Kidney epithelial cell (primary cell): ENCODE results near the gene RHEB. TPM values are rescaled to one million over a fixed set of nuclear protein-coding genes. Genes with fewer than 3 reads are reported as not detected.

Experiments
- DNase-seq: peaks from one replicate; pipeline ENCODE4 v3.0.0-alpha.2; 2010; ENCODE audit warnings: low read depth
- H3K27me3 ChIP-seq: 2 replicates; pipeline ENCODE4 v1.6.0; 2011; ENCODE audit warnings: low read length; ENCODE audit not compliant: control insufficient read depth, insufficient read depth
- H3K36me3 ChIP-seq: 2 replicates; pipeline ENCODE4 v1.5.1; 2011; ENCODE audit warnings: low read length; ENCODE audit not compliant: control insufficient read depth, insufficient read depth
- H3K4me3 ChIP-seq: 2 replicates; pipeline ENCODE4 v1.5.1; 2011; ENCODE audit warnings: low read depth, mild to moderate bottlenecking, control low read depth, low read length
- total RNA-seq: library from RNA; depleted of rRNA; stranded (reverse); fragments of >200 nt; gene quantifications from 2 replicates; pipeline ENCODE4 v1.2.3, GENCODE V29; 2015
- TF ChIP-seq, protein P1 (sequence below): IDR thresholded peaks from 2 replicates; pipeline ENCODE4 v1.5.1; 2011; ENCODE audit warnings: mild to moderate bottlenecking, moderate library complexity, low read length, control low read depth, inconsistent platforms; ENCODE audit not compliant: insufficient read depth, poor library complexity, severe bottlenecking

The RHEB gene
- total RNA-seq, 1 donor from 2014 or later = 139 TPM

DNA sequence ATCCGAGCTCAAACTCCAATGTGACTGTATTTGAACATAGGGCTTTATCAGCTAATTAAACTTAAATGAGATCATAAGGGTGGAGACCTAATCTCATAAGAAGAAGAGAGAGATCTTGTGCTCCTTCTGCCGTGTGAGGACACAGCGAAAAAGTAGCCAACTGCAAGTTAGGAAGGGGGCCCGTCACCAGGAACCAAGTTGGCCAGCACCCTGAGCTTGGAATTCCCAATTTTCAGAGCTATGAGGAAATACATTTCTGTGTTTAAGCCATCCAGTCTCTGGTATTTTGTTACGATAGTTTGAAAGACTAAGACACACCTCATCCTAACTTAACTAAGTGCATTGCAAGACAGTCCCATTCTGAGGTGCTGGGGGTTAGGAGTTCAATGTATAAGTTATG is 95.8 kb downstream of the RHEB start:
- DNase-seq = no peak
- Histone ChIP-seq H3K36me3 (no peaks in the 10 kb centered on the region), H3K27me3 (no peaks in the 10 kb centered on the region), H3K4me3 (no peak overlapping the region)
- TF ChIP-seq, protein P1, sequence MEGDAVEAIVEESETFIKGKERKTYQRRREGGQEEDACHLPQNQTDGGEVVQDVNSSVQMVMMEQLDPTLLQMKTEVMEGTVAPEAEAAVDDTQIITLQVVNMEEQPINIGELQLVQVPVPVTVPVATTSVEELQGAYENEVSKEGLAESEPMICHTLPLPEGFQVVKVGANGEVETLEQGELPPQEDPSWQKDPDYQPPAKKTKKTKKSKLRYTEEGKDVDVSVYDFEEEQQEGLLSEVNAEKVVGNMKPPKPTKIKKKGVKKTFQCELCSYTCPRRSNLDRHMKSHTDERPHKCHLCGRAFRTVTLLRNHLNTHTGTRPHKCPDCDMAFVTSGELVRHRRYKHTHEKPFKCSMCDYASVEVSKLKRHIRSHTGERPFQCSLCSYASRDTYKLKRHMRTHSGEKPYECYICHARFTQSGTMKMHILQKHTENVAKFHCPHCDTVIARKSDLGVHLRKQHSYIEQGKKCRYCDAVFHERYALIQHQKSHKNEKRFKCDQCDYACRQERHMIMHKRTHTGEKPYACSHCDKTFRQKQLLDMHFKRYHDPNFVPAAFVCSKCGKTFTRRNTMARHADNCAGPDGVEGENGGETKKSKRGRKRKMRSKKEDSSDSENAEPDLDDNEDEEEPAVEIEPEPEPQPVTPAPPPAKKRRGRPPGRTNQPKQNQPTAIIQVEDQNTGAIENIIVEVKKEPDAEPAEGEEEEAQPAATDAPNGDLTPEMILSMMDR = no peak

DNA sequence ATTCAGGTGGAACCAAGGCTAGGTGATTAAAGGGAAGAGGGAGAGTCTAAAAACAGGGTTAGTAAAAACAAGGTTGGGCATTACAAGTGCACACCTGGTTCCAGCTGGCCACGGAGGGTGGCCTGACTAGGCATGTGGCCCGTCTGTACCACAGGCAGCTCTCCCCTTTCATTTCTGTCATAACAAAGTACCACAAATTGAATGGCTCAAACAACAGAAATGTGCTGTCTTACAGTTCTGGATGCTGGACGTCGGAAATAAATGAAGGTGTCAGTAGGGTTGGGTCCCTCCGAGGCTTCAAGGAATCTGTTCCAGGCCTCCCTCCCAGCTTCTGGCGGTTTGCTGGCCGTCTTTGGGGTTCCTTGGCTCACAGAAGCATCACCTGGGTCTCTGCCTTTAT is 96.5 kb downstream of the RHEB start:
- TF ChIP-seq, protein P1 = no peak
- no peaks in the 10 kb centered on the region for H3K27me3 ChIP-seq
- no peak for DNase-seq
- H3K36me3 ChIP-seq = no peaks in the 10 kb centered on the region
- H3K4me3 ChIP-seq = no peak overlapping the region

DNA sequence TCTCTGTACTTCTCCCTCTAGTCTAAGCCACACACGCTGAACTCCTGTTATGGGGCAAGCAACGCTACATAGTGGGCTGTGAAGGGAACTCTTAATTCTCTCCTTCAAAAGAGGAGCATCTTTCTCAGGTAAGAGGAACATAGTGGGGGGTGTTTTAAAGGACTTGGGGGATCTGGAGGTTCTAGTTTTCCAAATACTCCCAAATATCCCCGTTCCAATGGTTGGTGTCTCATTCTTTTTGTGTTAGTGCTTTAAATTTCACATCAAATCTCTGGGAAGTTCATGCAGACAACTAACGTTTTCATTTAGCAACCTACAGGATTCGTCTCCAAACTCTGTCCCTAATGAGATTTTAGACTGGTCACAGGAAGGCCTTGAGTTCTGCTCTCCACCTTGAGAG is 97.5 kb downstream of the RHEB start:
- DNase-seq = no peak
- Histone ChIP-seq H3K36me3 (no peaks in the 10 kb centered on the region), H3K27me3 (no peaks in the 10 kb centered on the region), H3K4me3 (no peak overlapping the region)
- TF ChIP-seq, protein P1 = no peak

DNA sequence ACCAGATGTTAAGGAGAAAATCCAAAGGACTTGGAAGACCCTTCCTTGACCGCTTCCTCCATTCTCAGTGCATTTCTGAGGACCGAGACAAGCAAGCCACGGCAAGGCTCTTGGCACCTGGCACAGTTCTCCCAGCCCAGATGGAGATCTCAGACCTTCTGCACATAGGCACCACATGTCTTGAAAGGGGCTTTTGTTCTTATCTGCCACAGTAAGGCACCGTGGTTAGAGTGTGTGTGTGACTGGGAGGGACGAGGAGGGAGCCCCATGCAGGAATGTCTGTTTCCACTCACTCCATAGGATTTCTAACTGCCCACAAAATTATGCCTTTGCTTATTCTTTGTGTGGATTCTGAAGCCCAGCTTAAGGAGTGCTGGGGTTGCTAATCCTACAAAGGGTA is 99.6 kb downstream of the RHEB start:
- no peak overlapping the region for H3K4me3 ChIP-seq
- TF ChIP-seq, protein P1 = no peak
- no peaks in the 10 kb centered on the region for H3K36me3 ChIP-seq
- no peak for DNase-seq
- peaks cover 12% of the 10 kb centered on the region for H3K27me3 ChIP-seq

DNA sequence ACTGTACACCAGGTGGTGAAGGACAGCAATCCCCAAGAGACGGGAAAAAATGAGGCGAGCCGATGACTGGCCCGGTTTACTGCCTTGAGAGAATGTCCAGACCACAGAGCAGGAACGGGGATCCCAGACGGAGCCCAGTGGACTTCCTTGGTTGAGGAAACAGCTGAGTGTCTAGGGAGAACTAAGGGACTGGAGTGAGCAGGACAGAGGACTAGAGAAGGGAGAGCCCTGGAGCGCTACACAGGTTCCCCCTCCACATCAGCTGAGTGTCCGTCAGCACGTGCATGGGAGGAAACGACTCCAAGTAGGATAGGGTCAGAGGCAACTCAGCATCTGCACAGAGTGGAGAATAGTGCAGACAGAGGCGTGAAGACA is 102.8 kb downstream of the RHEB start:
- no peak overlapping the region for H3K4me3 ChIP-seq
- TF ChIP-seq, protein P1 = no peak
- H3K27me3 ChIP-seq = peaks cover 19% of the 10 kb centered on the region
- DNase-seq = no peak
- no peaks in the 10 kb centered on the region for H3K36me3 ChIP-seq

DNA sequence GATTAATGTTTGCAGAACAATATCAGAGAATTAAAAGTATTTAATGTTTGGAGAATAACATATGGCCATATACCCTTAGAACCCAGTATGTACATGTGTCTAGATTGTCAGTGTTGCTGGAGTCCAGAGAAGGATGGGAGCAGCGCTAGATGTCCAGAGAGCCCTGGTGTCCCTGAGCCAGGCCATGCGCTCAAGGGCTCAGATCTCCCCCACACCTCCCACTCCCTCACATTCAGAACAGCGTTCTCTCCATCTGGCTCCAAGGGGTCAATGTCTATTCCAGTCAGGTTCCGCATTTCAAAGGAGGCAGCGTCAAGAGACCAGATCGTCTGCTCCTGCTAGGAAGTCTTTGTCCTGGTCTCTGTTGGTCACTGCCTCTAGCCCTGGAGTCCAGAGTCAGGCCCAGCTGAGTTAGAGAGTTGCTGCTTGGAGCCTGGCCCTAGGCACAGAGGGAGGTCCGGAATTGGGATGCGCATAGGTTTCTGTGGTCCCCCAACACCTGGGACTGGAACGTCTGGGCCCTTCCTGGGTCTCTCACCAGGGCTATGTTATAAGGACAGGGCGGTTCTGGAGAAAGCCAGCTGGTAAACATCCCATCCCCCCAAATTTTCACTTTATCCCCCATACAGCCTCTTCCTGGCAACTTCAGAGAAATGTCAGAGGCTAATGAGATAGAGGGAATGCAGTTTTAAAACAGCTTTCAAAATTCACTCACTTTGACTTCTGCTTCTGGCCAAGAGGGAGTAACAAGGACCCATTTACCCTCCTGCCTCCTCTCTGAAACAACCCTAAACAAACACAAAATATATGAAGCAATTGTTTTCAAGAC is 103.4 kb downstream of the RHEB start:
- H3K27me3 ChIP-seq = peaks cover 25% of the 10 kb centered on the region
- no peaks in the 10 kb centered on the region for H3K36me3 ChIP-seq
- no peak for DNase-seq
- H3K4me3 ChIP-seq = no peak overlapping the region
- TF ChIP-seq, protein P1 = no peak
